ENCODE results near the gene FAM180A. TPM values are rescaled to one million over a fixed set of nuclear protein-coding genes. Genes with fewer than 3 reads are reported as not detected.

The FAM180A gene
- total and polyA plus RNA-seq, 9 of the 15 experiments (the other 6 are each of a cell fraction or from before 2014, with no cell fraction given) = not detected

- ATAC-seq (peak; percentile 90), FAIRE-seq (peak; percentile 52), DNase-seq (ENCODE audit: extremely low read depth in 1 of 4, low spot score in 3 of 4) (peak; percentile 67 to 75 (median 73))
- H3K9me1 ChIP-seq (ENCODE audit: control insufficient read depth, insufficient read depth, low read length) = no peaks in the 10 kb centered on the region
- H3K9ac ChIP-seq (ENCODE audit: insufficient read depth in 1 of 2, low read depth in 2 of 2, low read length in 2 of 2) = peak overlapping the region in 1 of 2 experiments; percentile 62; a peak in 2 of 4 replicates
- peaks cover 14 to 36% of the 10 kb centered on the region in 2 experiments; a peak in 4 of 5 replicates for H3K27me3 ChIP-seq (ENCODE audit: control insufficient read depth in 2 of 2, insufficient read depth in 2 of 2, low read length in 2 of 2)
- no peak overlapping the region for H3K27ac ChIP-seq (ENCODE audit: extremely low read depth, low read depth, low read length)
- H3K4me2 ChIP-seq (ENCODE audit: insufficient read depth, low read length) = no peak overlapping the region
- ChIA-PET POLR2A (interaction anchor here (0.6 to 0.8 kb wide), 4 partner anchors 9 to 80 kb away, joined by 3 to 4 read pairs (median 4); no protein-coding TSS in a partner anchor), CTCF (ENCODE audit: low intra/inter-chr PET ratio) (no interaction called here)
- intact Hi-C loops (cut with micrococcal nuclease) (no loop called here), in situ Hi-C loops (cut with MboI) (no loop called here)
- H3K36me3 ChIP-seq (ENCODE audit: control insufficient read depth, insufficient read depth, low read length) = no peaks in the 10 kb centered on the region
- H3K79me2 ChIP-seq (ENCODE audit: control insufficient read depth, insufficient read depth, low read length) = no peaks in the 10 kb centered on the region
- BruUV-seq (replicated peaks) = no TSS peak
- H3K4me1 ChIP-seq (replicated peaks in 1 of 2; ENCODE audit: control insufficient read depth in 2 of 2, insufficient read depth in 2 of 2, low read length in 2 of 2) = peaks cover 0 to 13% of the 10 kb centered on the region in 2 experiments; a peak in 3 of 5 replicates
- H3K9me3 ChIP-seq (replicated peaks; ENCODE audit: control insufficient read depth, insufficient read depth, low read depth, low read length) = no peaks in the 10 kb centered on the region
- no peak overlapping the region for H2AFZ ChIP-seq (ENCODE audit: low read depth, low read length)
- WGBS (ENCODE audit: insufficient coverage, low coverage, missing lambda C conversion rate) = 8% methylated on average over 2 of the region's 2 CpGs
- no peak overlapping the region for H3K4me3 ChIP-seq
- no peaks in the 10 kb centered on the region for H4K20me1 ChIP-seq (replicated peaks; ENCODE audit: control insufficient read depth, insufficient read depth, low read length)
- TF ChIP-seq MAZ (CRISPR knock-in tag; conservative IDR thresholded peaks at IDR 0.05 in 1 of 2, IDR thresholded peaks at IDR 0.05 in 1 of 2) = no peak
- TF ChIP-seq ETS1 (conservative IDR thresholded peaks at IDR 0.05; ENCODE audit: control insufficient read depth, low read depth, low read length) = no peak
- TF ChIP-seq RCOR1 (IDR thresholded peaks at IDR 0.05; ENCODE audit: borderline replicate concordance in 1 of 2, low read depth in 2 of 2, low read length in 2 of 2) = peak in 1 of 2 experiments; percentile 72; a peak in 2 of 4 replicates
- 0 out of 2 replicates have a peak, but pooled peaks have one; percentile 41 for TF ChIP-seq ELF2 (CRISPR knock-in tag; IDR thresholded peaks at IDR 0.05)
- no peak for TF ChIP-seq STAT5A (IDR thresholded peaks at IDR 0.05; ENCODE audit: borderline replicate concordance, low read length)
- no peak for TF ChIP-seq ETV6 (IDR thresholded peaks at IDR 0.05; ENCODE audit: borderline replicate concordance in 1 of 2, low read depth in 2 of 2, low read length in 1 of 2)
- TF ChIP-seq ETV6 (CRISPR knock-in tag; IDR thresholded peaks at IDR 0.05; ENCODE audit: borderline replicate concordance) = no peak
- TF ChIP-seq ZNF785 (CRISPR knock-in tag; IDR thresholded peaks at IDR 0.05) = no peak
- TF ChIP-seq HEY1 (CRISPR knock-in tag; IDR thresholded peaks at IDR 0.05; ENCODE audit: borderline replicate concordance) = no peak
- 0 out of 2 replicates have a peak, but pooled peaks have one; percentile 19 for TF ChIP-seq KLF16 (IDR thresholded peaks at IDR 0.05)
- TF ChIP-seq BRD9 (IDR thresholded peaks at IDR 0.05; ENCODE audit: low read depth, partially characterized antibody) = no peak
- 0 out of 3 replicates have a peak, but pooled peaks of 1 of the 2 experiments have one; percentile 22 for TF ChIP-seq CBX3 (IDR thresholded peaks at IDR 0.05; ENCODE audit: borderline replicate concordance in 1 of 2, low read length in 2 of 2)
- no peak for TF ChIP-seq MEF2D (tag; conservative IDR thresholded peaks at IDR 0.05; ENCODE audit: low read depth)
- TF ChIP-seq ATF6 (CRISPR knock-in tag; IDR thresholded peaks at IDR 0.05) = no peak
- peak; percentile 78 to 89 (median 86) for TF ChIP-seq CTCF (IDR thresholded peaks at IDR 0.05 in 2 of 3, conservative IDR thresholded peaks at IDR 0.05 in 1 of 3; ENCODE audit: insufficient read depth in 2 of 3, low read depth in 1 of 3, low read length in 3 of 3)
Observed at GRCh38 chr7:135704074-135704473, 44.5 kb downstream of the FAM180A start.

Measured in K562 (cell line).